ENCODE data around the gene NTN5.

NTN5 gene

GRCh38 chr19:48631225-48631624 lies 41.6 kb downstream of the NTN5 start:
- no peak for TF ChIP-seq CTCF (IDR thresholded peaks at IDR 0.05; ENCODE audit: borderline replicate concordance, insufficient read depth, low read depth, low read length)
- H3K4me3 ChIP-seq (ENCODE audit: low read depth, low read length): no peak overlapping the region

DNA sequence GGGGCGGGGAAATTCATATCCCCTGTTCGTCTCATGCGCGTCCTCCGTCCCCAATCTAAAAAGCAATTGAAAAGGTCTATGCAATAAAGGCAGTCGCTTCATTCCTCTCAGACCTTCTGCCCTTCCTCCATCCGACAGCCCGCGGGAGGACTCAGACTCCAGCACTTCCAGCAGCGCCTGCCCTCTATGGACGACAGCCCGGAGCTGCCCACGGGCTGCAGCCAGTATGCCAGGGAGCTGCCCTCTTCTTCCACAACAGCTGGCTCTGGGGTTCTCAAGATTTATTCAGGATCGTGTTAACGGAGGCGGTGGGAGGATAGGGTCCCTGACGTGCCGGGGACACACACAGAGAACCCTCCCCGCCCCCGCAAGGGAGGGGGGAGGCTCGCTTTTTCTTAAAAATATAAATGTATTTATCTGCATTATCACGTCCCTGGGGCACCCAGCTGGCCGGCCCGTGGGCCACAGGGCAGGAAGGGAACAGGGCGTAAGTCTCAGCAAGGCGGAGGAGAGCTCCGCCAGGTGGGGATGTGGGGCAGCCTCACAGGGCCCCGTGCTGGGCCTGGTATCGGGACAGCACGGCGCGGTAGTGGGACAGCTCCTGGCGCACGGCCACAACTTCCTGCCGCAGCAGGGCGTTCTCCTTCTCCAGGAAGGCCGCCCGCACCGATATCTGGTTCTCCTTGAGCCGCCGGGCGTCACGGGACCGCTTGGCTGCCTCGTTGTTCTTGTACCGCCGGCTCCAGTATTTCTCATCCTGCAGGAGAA lies 42.3 kb downstream of the NTN5 start:
- H3K4me3 ChIP-seq (ENCODE audit: low read depth, low read length): no peak overlapping the region
- TF ChIP-seq CTCF (IDR thresholded peaks at IDR 0.05; ENCODE audit: borderline replicate concordance, insufficient read depth, low read depth, low read length): no peak

GRCh38 chr19:48629599-48630295 lies 43.1 kb downstream of the NTN5 start:
- TF ChIP-seq CTCF (IDR thresholded peaks at IDR 0.05; ENCODE audit: borderline replicate concordance, insufficient read depth, low read depth, low read length): no peak
- H3K4me3 ChIP-seq (ENCODE audit: low read depth, low read length): no peak overlapping the region

DNA sequence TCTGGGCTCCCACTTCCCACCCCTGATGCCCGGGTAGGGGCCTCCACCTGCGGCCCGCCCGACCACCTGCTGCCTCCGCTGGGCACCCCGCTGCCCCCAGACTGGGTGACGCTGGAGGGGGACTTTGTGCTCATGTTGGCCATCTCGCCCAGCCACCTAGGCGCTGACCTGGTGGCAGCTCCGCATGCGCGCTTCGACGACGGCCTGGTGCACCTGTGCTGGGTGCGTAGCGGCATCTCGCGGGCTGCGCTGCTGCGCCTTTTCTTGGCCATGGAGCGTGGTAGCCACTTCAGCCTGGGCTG lies 43.6 kb downstream of the NTN5 start:
- no peak overlapping the region for H3K4me3 ChIP-seq (ENCODE audit: low read depth, low read length)
- TF ChIP-seq CTCF (IDR thresholded peaks at IDR 0.05; ENCODE audit: borderline replicate concordance, insufficient read depth, low read depth, low read length): no peak

- no peak for TF ChIP-seq CTCF (IDR thresholded peaks at IDR 0.05; ENCODE audit: borderline replicate concordance, insufficient read depth, low read depth, low read length)
- H3K4me3 ChIP-seq (ENCODE audit: low read depth, low read length): no peak overlapping the region
Measured at GRCh38 chr19:48628486-48629296, 44.1 kb downstream of the NTN5 start.

- TF ChIP-seq CTCF (IDR thresholded peaks at IDR 0.05; ENCODE audit: borderline replicate concordance, insufficient read depth, low read depth, low read length): no peak
- H3K4me3 ChIP-seq (ENCODE audit: low read depth, low read length): no peak overlapping the region
Measured at GRCh38 chr19:48627865-48628314, 44.9 kb downstream of the NTN5 start.
